ENCODE measurements around the gene FOXC1.

FOXC1 gene

DNA sequence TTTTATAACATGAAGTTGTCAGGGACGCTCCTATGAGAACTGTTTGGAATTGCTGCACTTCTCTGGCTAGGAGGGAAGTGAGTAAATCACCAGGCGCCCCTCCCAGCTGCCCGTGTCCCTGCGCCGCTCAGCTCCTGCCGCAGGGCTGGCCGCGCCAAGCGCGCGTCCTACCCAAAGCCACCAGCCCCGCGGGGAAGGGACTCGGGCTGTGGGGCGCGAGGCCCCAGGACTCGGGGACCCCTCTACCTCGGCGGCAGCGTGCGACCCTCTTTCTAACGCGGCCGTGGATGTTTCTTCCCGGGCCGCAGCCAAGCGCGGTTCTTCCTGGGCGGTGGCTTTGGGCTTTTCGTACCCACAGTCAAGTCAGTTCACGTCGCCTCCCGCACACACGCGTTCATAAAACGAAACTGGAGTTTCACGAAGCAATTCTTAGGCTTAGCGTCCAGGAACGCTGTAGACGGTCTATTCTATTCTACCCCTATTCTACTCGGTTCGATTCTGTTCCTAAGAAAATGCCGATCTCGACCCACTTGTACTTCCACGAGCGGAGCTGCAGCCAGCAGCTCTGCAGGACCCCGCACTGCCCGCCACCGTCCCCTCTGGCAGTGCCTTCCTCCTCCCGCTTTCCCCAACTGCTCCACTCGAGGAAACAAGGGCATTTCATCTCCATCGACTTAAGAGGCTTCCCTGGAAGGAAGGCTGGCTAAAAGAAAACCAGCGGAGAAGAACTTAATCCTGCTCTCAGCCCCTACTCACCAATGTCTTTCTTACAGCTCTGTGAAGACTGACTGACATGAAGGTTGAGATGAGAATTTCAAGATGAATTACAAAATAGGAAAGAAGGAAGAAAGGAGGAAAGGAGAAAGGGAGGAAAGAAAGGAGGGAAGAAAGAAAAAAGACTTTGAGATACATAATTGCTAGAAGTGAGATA, 15.4 kb downstream of the FOXC1 start:
- DNase-seq, result no peak

DNA sequence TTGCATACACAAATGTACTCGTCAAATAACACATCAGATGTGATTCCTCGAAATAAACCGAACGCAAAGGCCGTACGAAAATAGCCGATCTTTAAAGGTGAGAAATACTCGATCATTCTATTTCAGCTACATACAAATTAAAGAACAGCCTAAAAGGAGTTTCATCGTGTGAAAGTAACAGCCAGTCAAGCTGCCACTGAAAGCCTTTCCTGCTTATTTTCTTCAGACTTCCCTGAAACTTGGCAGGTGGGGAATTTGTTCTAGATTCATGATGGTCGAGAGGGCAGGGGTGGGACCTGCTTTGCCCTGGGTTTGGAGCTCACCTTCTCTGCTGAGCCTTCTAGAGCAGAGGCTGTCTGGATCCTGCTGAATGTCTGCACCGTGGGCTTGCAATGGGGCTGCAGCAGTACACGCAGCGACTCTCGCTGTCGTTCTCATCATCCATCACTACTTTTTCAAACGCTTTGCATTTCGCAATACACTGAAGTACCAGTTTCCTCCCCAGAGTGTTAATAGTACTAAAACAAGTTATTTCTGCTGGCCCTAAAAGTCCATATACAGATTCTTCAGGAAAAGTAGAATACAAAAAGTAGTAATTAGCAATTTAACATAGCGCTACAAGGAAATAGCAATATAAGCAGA, 16.2 kb downstream of the FOXC1 start:
- no peak for DNase-seq

DNA sequence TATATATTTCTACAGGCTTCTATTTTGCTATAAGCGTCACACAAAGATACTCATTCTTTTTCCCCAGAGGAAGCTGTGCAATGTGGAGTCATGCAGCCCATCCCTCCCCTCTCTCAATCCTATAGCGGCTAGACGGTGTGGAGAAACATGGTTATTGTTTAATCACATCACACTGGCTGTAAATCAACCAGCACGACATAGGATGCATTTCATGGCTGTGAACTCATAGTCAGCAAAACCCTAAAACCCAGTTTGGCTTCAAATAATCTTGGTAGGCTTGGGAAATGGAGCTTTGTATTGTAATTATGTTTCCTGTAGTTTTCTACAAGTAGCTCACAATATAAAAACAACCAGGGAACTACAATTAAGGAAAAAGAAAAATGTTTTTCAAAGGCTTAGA, 16.8 kb downstream of the FOXC1 start:
- no peak for DNase-seq

DNA sequence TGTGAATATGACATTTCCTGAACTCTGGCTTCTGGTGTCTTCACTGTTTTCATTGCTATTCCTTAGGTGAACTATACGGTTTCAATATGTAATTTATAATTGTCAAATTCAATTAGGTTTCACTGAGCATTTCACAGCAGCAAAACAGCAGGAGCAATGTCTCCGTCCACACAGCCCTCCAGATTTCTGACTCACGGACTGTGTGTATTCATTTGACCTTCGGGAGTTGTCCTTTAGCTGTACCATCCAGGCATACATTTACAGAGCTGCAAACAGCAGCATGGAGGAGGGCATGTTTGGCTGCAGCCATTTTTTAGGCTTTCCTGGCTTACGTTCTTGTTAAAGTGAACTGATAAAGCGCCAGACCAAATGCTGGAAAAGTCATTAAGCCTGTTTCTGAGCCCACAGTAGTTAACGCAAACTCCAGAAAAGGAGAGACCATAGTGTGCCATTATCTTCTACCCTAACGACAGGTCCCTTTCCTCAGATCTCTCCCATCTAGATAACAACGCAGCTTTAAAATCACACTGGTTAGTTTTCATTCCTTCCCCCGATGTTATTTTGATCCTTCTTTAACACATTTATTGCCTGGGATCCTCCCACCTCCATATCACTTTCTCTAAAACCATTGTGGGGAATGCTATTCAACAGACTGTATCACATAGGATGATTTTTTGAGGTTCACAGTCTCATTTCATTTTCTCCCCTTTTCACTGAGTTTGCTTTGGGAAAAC, 18.3 kb downstream of the FOXC1 start:
- no peak for DNase-seq

DNA sequence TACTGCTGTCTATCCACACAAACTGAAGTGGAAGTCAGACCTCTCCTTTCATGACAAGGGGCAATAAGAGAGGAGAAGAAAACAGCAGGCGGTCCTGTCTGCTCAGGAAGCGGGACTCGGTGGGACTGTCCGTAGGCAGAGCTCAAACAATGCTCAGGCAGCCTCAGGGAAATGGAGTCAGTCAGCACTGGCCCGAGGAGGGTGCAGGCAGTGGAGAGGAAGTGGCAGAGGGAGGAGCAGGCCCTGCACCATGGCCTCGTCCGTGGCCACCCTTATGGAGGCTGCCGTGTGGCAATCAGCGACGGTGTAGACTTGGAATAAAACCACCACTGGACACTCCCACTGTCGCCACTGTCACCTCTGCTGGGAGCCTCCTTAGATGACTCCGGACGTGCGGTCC, 19.6 kb downstream of the FOXC1 start:
- DNase-seq, result no peak

DNA sequence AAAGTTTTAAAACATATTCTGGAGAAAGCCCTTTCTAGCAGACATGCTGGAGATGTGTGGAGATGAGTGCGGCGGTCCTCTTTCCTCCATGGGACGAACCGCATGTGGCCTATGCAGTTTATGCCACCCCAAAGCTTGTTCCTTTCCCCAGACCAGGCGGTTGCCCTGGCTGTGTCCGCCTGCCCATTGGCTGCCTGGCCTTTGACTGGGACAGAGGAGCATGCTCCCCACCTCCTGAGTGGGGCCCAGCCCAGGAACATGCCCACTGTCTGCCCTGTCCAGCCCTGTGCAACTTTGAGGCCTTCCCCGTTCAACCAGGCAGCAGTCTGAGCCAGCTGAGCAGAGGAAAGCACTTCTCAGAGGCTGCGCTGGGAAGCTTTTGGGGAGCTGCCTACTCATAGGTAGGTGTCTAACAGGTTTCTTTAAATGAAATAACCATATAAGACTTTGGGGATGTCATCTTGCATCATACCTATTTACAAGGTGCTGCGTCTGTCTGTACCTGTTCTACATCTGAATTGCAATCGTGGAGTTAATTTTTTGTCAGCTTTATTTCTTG, 20.6 kb downstream of the FOXC1 start:
- DNase-seq, result no peak

DNA sequence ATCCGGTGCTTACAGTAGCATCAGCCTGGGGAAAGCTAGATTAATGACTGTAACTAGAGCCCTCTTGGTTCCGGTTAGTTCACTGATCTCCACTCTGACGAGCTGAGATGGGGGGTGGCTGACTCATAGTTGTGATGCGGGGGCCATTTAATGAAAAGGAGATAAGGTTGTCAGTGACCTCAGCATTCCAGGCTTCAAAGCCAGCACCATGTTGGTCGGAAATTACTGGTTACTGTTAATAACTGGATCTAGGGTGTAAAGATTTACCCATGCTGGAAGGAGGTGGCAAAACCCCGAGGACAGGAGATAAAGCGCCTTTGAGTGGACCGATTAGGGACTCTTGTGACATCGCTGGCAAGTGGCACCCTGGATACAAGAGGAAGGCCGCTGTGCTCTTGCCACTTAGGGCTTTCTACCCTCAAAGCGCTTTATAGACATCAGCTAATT, 21.1 kb downstream of the FOXC1 start:
- DNase-seq, result no peak

DNA sequence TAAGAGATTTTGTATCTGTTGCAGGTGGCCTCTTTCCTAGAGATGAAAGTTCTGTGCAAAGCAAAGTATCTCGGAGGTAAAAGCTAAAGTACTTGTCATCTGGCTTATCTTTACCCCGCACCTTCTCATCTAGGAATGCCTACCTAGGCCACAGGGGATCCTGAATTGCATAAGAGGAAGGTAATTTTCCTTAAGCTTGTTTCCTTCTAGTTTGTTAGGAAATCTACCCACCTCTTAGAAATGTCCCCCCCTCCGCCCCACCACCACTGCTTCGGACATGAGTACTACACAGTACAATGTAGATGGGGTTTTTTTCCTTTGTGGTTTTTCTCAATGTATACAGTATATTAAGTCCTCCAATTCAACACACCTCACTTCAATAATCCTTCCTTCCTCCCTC, 21.5 kb downstream of the FOXC1 start:
- no peak for DNase-seq

DNA sequence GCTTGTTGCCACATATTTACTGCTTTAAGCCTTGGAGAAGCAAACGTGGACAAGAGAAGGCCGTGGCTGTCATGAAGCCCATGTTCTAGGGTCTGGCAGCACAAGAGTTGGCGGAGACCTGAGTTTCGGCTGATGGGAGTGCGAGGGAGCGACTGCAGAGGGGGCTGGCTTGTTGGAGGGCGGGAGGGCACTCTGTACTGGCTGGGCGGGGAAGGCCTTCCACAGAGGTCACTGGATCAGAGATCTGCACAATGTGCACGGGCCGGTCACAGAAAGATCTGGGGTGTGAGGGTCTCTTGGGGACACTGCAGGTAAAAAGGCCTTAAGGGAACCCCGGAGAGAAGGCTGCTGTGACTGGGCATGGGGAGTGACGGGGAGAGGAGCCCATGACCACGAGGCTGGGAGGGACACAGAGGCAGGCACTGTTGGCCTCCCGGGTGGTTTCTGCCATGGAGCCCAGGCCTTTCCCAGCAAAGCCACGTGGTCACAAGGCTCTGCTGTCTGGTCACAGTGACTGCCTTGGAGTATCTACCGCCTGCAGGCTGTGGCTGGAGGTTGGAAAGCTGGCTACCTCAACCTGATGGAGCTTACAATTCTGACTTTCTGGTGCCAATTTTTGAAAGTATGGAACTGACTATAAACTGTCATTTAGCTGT, 23.8 kb downstream of the FOXC1 start:
- no peak for DNase-seq

DNA sequence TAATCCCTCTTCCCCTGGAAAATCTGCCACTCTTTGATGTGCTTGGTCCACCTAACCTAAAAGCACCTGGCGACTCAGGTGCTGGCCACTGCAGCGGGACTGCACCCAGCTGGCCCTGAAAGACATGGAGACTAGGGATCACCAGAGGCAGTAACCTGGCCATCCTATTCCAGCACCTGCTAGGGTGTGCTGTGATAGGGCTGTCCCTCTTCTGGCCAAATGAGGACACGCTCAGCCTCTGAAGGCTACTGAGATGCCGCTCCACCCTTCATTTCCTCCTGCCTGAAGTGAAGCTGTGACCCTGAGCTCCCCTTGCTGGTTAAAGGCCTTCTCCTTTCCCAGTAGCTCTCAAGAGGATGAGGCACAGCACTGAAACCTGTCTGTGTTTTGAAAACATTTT, 24.4 kb downstream of the FOXC1 start:
- DNase-seq, result no peak

DNA sequence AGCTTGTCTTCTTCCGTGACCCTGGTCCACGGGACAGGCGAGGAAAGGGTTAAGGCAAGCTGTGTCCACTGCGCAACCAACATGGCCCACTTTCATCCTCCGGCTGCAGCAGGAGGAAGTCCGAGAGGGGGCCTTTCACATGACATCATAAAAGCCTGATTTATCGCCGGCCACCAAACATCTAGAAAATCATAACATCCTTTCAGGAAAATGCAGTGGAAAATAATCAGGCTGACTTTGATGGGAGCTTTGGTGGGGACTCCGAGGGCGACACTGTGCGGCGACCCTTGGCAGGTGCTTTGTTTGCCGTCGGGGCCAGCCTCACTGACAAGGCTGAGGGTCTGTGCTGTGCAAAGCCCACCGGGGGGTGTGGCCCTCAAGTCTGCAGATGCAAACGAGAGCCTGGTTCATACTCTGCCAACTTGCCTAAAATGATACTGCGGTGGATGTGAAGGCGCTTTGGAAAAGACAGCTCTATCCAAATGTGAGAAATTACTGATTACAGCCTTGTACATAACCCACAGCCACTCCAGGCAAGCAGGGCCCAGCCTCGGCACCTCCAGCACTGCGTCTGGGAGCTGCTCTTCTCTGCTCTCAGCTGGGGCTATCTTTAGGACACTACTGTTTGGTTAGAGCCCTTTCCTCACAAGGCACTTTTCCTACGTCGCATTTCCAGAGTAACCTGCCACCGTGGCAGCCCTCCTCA, 25.7 kb downstream of the FOXC1 start:
- no peak for DNase-seq

DNA sequence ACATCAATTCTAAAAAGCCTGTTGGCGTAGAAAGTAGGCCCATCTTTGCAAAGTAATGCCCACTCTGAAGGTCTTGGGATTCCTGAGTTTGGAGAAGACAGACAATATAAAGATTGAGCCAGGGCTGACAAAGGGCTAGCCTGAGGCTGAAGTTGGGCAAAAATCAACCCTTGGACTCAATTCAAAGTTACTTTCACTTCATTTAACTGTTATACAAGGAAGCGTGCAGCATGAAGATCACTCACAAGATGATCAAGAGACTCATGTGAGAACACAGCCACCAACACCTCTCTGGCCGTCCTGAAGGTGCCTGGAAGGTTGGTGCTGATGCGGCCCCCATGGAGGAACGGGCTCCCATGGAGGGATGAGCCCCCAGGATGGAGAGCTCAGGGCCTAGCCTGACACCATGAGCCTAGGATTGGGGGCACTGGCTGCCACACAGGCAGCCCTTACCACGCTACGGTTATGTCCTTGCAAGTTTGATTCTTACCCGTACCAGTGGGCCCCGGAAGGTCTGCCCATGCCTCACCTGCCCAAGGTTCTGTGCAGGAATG, 26.6 kb downstream of the FOXC1 start:
- no peak for DNase-seq

DNA sequence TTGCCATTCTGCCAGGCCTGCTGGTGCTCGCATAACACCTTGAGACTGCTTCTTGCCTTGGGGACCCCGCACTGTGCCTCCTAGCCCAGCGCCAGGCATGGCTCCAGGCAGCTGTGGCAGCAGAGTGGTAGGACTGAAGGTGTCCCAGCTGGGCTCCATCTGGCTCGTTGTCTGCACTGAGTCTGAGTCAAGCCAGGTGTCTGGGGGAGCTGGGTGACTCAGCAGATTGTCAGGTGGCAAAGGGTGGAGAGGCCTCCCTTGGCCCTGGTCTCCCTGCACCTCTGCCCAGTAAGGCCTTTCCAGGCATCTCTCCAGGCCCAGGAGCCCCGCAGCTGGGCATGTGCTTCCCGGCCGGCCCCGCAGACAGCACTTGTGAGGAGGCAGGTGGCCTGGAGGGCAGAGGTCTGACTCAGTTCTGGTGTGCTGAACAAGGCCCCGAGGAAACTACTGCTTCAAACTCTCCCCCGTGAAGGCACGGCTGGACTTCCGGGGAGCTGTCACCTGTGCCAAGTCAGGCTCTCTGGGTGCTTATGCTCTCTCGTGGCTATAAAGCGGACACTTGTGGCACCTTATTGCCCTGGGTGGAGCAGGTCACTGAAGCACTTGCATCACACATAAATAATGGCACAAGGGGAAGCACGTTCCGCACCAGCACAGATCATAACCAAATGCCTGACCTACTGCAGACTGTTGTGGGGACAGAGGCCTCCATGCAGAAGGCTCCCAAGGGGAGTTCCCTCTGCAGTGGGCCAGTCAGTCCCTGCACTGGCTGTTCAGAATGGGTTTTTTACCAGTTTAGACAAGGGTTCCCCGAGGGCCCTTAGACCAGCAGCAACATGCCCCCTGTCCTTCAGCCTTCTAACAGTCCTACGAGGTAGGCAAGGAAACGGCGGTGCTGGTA, 27.5 kb downstream of the FOXC1 start:
- DNase-seq, result no peak

DNA sequence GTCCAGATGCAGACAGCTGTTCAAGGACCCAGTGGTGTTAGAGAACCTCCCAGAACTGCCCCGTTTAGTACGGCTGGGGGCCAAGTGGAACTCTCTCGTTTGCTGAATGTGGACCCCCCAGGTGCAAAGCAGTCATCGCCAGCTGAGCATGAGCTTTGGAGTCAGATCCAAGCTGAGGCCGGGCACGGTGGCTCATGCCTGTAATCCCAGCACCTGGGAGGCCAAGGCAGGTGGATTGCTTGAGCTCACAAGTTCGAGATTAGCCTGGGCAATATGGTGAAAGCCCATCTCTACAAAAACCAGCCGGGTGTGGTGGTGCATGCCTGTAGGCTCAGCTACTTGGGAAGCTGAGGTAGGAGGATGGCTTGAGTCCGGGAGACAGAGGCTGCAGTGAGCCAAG, 29.7 kb downstream of the FOXC1 start:
- no peak for DNase-seq

DNA sequence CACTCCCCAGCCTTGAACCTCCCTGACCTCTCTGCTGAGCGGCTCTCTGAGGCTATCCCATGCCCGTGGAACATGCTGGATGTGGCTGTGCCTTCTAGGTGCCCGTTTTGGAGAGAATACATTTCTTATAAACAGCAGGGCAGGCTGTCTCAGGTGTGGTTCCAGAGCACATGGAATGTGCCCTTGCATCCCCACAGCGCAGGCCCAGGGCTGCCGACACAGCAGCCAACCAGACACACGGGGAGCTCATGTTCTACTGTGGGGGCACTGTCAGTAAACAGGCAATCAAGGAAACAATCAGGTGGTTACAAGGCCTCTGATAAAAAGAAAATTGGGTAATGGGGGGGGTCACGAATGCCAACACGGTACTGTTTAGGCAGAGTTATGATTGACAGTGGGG, 30.8 kb downstream of the FOXC1 start:
- DNase-seq, result no peak

DNA sequence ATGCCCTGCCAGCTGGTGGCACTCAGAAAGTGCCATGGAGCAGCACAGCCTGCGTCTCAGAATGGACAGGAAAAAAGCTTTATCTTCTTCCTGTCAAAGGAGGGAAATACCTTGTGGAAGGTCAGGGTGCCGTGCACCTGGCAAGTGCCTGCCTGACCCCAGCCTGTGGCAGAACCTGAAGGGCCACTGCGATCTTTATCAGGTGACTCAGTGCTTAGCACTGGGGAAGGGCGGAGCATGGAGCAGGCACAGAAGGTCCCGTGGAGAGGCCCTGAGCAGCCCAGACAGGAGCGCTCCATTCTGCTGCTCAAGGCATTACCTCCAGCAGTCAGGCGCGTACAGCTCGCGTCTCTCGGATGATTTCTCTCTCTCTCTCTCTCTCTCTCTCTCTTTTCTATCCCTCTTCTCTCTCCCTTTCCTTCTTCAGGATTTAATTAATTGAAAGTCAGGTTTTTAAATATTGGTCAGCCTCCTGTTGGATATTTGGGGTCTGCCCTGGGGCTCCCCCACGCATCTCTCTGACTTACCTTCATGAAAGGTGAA, 31.7 kb downstream of the FOXC1 start:
- DNase-seq, result no peak

DNA sequence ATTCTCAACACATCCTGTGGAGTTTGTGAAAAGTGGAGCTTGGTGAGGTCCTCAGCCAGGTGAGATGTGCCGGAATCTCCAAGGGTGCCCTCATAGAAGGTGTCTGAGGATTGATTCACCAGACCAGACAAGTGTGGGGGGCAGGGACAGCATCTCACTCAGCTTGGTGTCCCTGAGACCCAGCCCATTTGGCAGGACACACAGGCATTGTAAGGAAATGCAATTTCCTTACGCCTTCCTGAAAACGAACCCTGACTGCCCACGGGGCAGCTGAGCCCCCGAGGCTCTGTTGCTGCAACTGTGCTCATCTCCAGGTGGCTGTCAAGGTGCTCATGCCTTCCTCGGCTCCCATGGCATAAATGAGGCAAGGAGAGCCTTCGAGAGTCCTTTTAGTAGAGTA, 33.4 kb downstream of the FOXC1 start:
- no peak for DNase-seq

DNA sequence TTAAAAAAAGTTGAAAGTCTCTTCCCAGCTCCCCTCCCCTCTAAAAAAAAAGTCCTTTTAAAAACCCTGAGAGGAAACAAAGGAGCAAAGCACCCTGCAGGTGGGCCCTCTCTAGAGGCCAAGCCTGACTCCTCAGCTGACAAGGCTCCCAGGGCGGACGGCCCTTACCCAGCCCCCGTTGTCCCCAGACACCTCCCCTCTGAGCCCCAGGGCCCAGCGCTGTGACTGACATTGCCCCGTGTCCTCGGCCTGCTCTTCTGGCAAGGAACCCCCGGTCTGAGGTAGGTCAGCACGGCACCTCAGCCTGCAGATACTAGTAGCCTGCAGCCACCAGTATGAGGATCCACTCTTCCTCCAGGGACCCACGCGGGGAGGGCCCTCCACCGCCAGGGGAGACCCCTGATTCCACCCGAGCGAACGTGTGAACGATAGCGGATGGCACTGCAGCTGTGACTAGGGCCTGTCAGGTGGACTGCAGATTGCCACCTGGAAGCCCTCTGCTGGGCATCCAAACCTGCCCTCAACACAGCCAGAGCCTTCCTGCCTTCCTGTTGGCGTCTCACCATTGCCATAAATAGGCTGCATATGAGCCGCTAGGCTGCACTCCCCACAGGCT, 34.2 kb downstream of the FOXC1 start:
- no peak for DNase-seq

DNA sequence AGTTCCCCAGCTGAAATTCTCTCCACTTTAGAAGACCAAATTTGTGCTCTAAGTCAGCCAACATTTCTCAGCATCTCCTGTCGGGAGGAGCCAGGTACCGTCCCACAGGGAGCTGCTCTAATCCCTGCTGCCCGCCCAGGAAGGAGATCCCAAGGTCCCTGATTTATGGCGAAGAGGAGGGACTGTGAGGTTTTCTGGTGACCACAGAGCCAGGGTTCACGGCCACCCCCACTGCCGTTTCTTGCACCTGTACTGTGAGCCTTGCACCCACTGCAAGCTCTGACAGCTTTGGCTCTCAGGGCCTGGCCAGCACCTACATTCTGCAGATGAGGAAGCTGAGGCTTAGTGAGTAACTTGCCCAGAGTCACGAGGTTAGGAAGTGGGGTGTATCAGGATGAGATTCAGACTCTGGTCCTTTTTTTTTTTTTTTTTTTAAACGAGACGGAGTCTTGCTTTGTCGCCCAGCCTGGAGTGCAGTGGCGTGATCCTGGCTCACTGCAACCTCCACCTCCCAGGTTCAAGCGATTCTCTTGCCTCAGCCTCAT, 34.9 kb downstream of the FOXC1 start:
- no peak for DNase-seq
